ENCODE results near the gene SUZ12. TPM values are rescaled to one million over a fixed set of nuclear protein-coding genes. Genes with fewer than 3 reads are reported as not detected.
A peak's percentile ranks its signal among the peaks of the same experiment; 100 is the strongest.

SUZ12 gene
- total and polyA plus RNA-seq, 2 of the 4 experiments (the other 2 are of a cell fraction): 12.2 to 12.3 TPM

DNA sequence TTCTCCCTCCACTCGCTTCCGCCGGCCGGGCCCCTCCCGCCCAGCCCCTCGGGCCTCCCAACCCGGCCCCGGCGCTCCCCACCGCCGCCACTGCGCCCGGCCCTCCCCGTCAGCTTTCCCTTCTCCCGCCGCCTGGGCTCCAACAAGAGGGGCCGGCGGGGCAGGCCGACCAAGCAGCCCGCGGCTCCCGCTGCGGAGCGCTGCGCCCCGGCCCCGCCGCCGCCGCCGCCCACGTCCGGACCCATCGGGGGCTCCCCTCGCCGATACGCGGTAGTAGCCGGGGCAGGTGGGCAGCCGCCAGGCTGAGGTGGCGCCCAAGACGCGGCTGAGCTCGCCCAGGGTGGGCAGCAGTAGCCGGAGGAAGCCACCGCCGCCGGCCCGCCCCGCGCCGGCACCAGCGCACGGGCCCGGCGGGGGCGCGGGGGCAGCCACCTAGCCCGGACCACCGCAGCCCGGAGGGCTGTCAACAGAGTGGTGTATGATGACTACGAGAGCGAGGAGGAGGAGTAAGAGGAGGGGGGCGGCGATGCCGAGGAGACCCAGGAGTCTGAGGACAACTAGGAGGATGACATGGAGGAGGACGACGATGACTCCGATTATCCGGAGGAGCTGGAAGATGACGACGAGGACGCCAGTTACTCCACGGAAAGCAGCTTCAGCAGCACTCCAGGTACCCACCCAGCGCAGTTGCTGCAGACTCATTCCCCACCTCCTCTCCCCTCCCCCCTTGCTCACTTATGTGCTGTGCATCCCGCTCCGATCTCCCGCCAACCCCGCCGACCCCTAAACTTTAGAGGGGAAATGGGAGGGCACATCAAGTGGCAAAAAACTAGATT, 70.9 kb downstream of the SUZ12 start:
- H3K36me3 ChIP-seq (ENCODE audit: control insufficient read depth, insufficient read depth, low read length): no peaks in the 10 kb centered on the region; the same call in 1 of the 2 replicates
- TF ChIP-seq CTCF (conservative IDR thresholded peaks at IDR 0.05; ENCODE audit: low read depth, low read length) (0 out of 2 replicates have a peak, but pooled peaks have one; percentile 2), BHLHE40 (IDR thresholded peaks at IDR 0.05; ENCODE audit: low read depth, low read length) (no peak), SMC3 (IDR thresholded peaks at IDR 0.05; ENCODE audit: low read depth, low read length) (no peak), CHD1 (IDR thresholded peaks at IDR 0.05; ENCODE audit: low read depth, low read length) (no peak)
- peak overlapping the region; percentile 1; the same call in 1 of the 2 replicates for H4K5ac ChIP-seq (ENCODE audit: low read depth, low read length)
- no peaks in the 10 kb centered on the region for H4K20me1 ChIP-seq (ENCODE audit: insufficient read depth, low read length)
- no peak overlapping the region for H2BK5ac ChIP-seq (ENCODE audit: low read depth, low read length, poor library complexity, severe bottlenecking)
- H3K79me1 ChIP-seq (ENCODE audit: low read depth in 1 of 2, low read length in 2 of 2): peaks cover 9 to 33% of the 10 kb centered on the region in 2 experiments; a peak in 3 of 4 replicates
- H3K56ac ChIP-seq (ENCODE audit: extremely low read depth, insufficient read depth, low read length): peak overlapping the region; percentile 29; the same call in 1 of the 2 replicates
- ChIA-PET POLR2A (ENCODE audit: unreplicated experiment) (interaction anchor here (0.5 to 0.7 kb wide), 3 partner anchors 26 to 119 kb away, joined by 4 read pairs; no protein-coding TSS in a partner anchor), CTCF (interaction anchor here (0.5 to 1.0 kb wide), 2 partner anchors 20 to 58 kb away, joined by 3 read pairs; no protein-coding TSS in a partner anchor)
- peak overlapping the region; percentile 71 for H3K4me3 ChIP-seq (ENCODE audit: insufficient read depth, low read depth, low read length)
- H4K8ac ChIP-seq (ENCODE audit: low read depth in 2 of 2, low read length in 2 of 2): peak overlapping the region; percentile 71 to 82; a peak in 2 of 4 replicates
- dilution Hi-C loops (cut with HindIII; ENCODE audit: low sequenced_read_pairs, unreplicated experiment): no loop called here
- no peaks in the 10 kb centered on the region for H3K4me1 ChIP-seq (ENCODE audit: control insufficient read depth, insufficient read depth, low read length)
- no TSS peak for BruUV-seq (replicated peaks)
- WGBS, 2 experiments (ENCODE audit: extremely low coverage in 2 of 2, insufficient read length in 1 of 2): 0% methylated on average over 11 of the region's 80 CpGs; no CpG with 5 or more reads in 1 of the 2 experiments
- H2AK9ac ChIP-seq (replicated peaks; ENCODE audit: low read depth, low read length, poor library complexity): peak overlapping the region; percentile 94
- intact Hi-C loops (cut with micrococcal nuclease): loop anchor here (1.0 to 5.0 kb wide), 2 partner anchors 132 to 310 kb away; no protein-coding TSS in a partner anchor
- no peaks in the 10 kb centered on the region for H3K27me3 ChIP-seq (ENCODE audit: control insufficient read depth, insufficient read depth, low read length)
- H3K9ac ChIP-seq (ENCODE audit: low read depth, low read length): peak overlapping the region; percentile 80
- DNase-seq (peak; percentile 19), ATAC-seq (ENCODE audit: low read depth) (peak; percentile 74)
- H3K4me2 ChIP-seq (ENCODE audit: low read depth, low read length): peak overlapping the region; percentile 78
- H3K14ac ChIP-seq (replicated peaks; ENCODE audit: low read depth, low read length): peak overlapping the region; percentile 99
- H2AFZ ChIP-seq (replicated peaks; ENCODE audit: low read length, poor library complexity): peak overlapping the region; percentile 95
- peak overlapping the region; percentile 74 for H2AK5ac ChIP-seq (ENCODE audit: low read depth, low read length)
- in situ Hi-C loops (cut with MboI; ENCODE audit: low sequenced_read_pairs): loop anchor here (5.0 kb wide), 1 partner anchor 125 kb away; no protein-coding TSS in a partner anchor
- H3K27ac ChIP-seq (ENCODE audit: insufficient read depth, low read length): peak overlapping the region; percentile 22
- no peaks in the 10 kb centered on the region for H3K9me1 ChIP-seq (ENCODE audit: insufficient read depth, low read length)
- peak overlapping the region; percentile 92 for H3K4ac ChIP-seq (ENCODE audit: low read depth, low read length)
- H3K23ac ChIP-seq (ENCODE audit: low read depth, low read length): peak overlapping the region; percentile 99
- no peak overlapping the region for H4K91ac ChIP-seq (ENCODE audit: insufficient read depth, low read depth, low read length)
- no peaks in the 10 kb centered on the region for H3K9me3 ChIP-seq (ENCODE audit: control insufficient read depth, insufficient read depth, low read length)
- H3K18ac ChIP-seq (ENCODE audit: low read depth, low read length): peak overlapping the region; percentile 5; the same call in 1 of the 2 replicates
- H2BK20ac ChIP-seq (ENCODE audit: low read depth, low read length): no peak overlapping the region
- peak overlapping the region; percentile 30; the same call in 1 of the 2 replicates for H2BK120ac ChIP-seq (ENCODE audit: low read depth, low read length)
- no peak overlapping the region for H2BK15ac ChIP-seq (ENCODE audit: low read depth, low read length)

Data from IMR-90 (cell line).